ENCODE measurements around the gene PPP1R12B.

The PPP1R12B gene

GRCh38 chr1:202563818-202564217, 215.3 kb downstream of the PPP1R12B start:
- no peaks in the 10 kb centered on the region for H3K4me1 ChIP-seq (ENCODE audit: control insufficient read depth, insufficient read depth, low read length)
- CTCF ChIA-PET: interaction anchor here (0.9 to 1.5 kb wide), 2 partner anchors 9 to 63 kb away, joined by 3 to 5 read pairs; no protein-coding TSS in a partner anchor
- H3K9me3 ChIP-seq (ENCODE audit: control insufficient read depth, insufficient read depth, low read depth, low read length): no peaks in the 10 kb centered on the region
- no peaks in the 10 kb centered on the region for H3K36me3 ChIP-seq (ENCODE audit: control insufficient read depth in 2 of 2, insufficient read depth in 1 of 2, low read length in 2 of 2)
- TF ChIP-seq ZNF677 (tag by site-specific recombination; IDR thresholded peaks at IDR 0.05) (no peak), KLF17 (tag by site-specific recombination; IDR thresholded peaks at IDR 0.05) (no peak), ZNF585B (tag by site-specific recombination; IDR thresholded peaks at IDR 0.05) (no peak)
- POLR2A ChIA-PET: no interaction called here
- no peak overlapping the region for H3K27ac ChIP-seq (ENCODE audit: extremely low read depth, low read depth, low read length)
- H3K4me3 ChIP-seq (ENCODE audit: low read depth, low read length): no peak overlapping the region

- ChIA-PET CTCF (interaction anchor here (0.9 to 1.5 kb wide), 2 partner anchors 8 to 64 kb away, joined by 3 to 5 read pairs; no protein-coding TSS in a partner anchor), POLR2A (no interaction called here)
- no peak for TF ChIP-seq KLF8 (tag by site-specific recombination; IDR thresholded peaks at IDR 0.05)
- no peak for TF ChIP-seq ZBTB20 (tag by site-specific recombination; IDR thresholded peaks at IDR 0.05)
- no peak for TF ChIP-seq ZEB2 (tag by site-specific recombination; IDR thresholded peaks at IDR 0.05)
- Histone ChIP-seq H3K36me3 (ENCODE audit: control insufficient read depth in 2 of 2, insufficient read depth in 1 of 2, low read length in 2 of 2) (no peaks in the 10 kb centered on the region), H3K4me3 (ENCODE audit: low read depth, low read length) (no peak overlapping the region), H3K9me3 (ENCODE audit: control insufficient read depth, insufficient read depth, low read depth, low read length) (no peaks in the 10 kb centered on the region), H3K4me1 (ENCODE audit: control insufficient read depth, insufficient read depth, low read length) (no peaks in the 10 kb centered on the region), H3K27ac (ENCODE audit: extremely low read depth, low read depth, low read length) (no peak overlapping the region)
Measured at GRCh38 chr1:202564958-202565495, 216.5 kb downstream of the PPP1R12B start.

GRCh38 chr1:202565890-202566602, 217.5 kb downstream of the PPP1R12B start:
- H3K4me3 ChIP-seq (ENCODE audit: low read depth, low read length): no peak overlapping the region
- POLR2A ChIA-PET: interaction anchor here (0.6 kb wide), 1 partner anchor 224 kb away, joined by 4 read pairs; the partner anchor contains the start of gene UBE2T
- H3K36me3 ChIP-seq (ENCODE audit: control insufficient read depth in 2 of 2, insufficient read depth in 1 of 2, low read length in 2 of 2): no peaks in the 10 kb centered on the region
- no peaks in the 10 kb centered on the region for H3K9me3 ChIP-seq (ENCODE audit: control insufficient read depth, insufficient read depth, low read depth, low read length)
- CTCF ChIA-PET: interaction anchor here (0.6 to 0.8 kb wide), 2 partner anchors 13 to 96 kb away, joined by 3 read pairs; no protein-coding TSS in a partner anchor
- H3K4me1 ChIP-seq (ENCODE audit: control insufficient read depth, insufficient read depth, low read length): no peaks in the 10 kb centered on the region
- no peak overlapping the region for H3K27ac ChIP-seq (ENCODE audit: extremely low read depth, low read depth, low read length)
- TF ChIP-seq ZFHX2 (tag by site-specific recombination; conservative IDR thresholded peaks at IDR 0.05): no peak
- TF ChIP-seq ZBTB20 (tag by site-specific recombination; IDR thresholded peaks at IDR 0.05): no peak
- no peak for TF ChIP-seq ZNF114 (tag by site-specific recombination; IDR thresholded peaks at IDR 0.05)
- TF ChIP-seq HOXC10 (CRISPR knock-in tag; IDR thresholded peaks at IDR 0.05): no peak
- no peak for TF ChIP-seq ZNF175 (tag by site-specific recombination; IDR thresholded peaks at IDR 0.05)
- no peak for TF ChIP-seq ZNF639 (tag by site-specific recombination; IDR thresholded peaks at IDR 0.05)
- TF ChIP-seq PBX3 (CRISPR knock-in tag; IDR thresholded peaks at IDR 0.05): no peak
- no peak for TF ChIP-seq ZNF629 (tag by site-specific recombination; IDR thresholded peaks at IDR 0.05)
- no peak for TF ChIP-seq ZNF404 (tag by site-specific recombination; IDR thresholded peaks at IDR 0.05)
- TF ChIP-seq ZBTB48 (tag by site-specific recombination; IDR thresholded peaks at IDR 0.05): no peak
- no peak for TF ChIP-seq ATF2 (tag by site-specific recombination; IDR thresholded peaks at IDR 0.05; ENCODE audit: low read depth)
- no peak for TF ChIP-seq PRDM4 (tag by site-specific recombination; IDR thresholded peaks at IDR 0.05)
- no peak for TF ChIP-seq ZNF138 (tag by site-specific recombination; IDR thresholded peaks at IDR 0.05; ENCODE audit: borderline replicate concordance)
- no peak for TF ChIP-seq TRIM28 (IDR thresholded peaks at IDR 0.05; ENCODE audit: borderline replicate concordance, low read length)
- no peak for TF ChIP-seq ZSCAN4 (tag by site-specific recombination; IDR thresholded peaks at IDR 0.05)
- no peak for TF ChIP-seq ZNF19 (tag by site-specific recombination; IDR thresholded peaks at IDR 0.05; ENCODE audit: low read depth)
